Smooth muscle cell of the brain vasculature (primary cell): ENCODE results near the gene APBB1IP.
"Not testable (repeated sequence)": the region's sequence is repeated elsewhere in the genome, so short reads cannot be mapped to it uniquely, and the experiment has no call there.

Experiments
- DNase-seq: peaks from one replicate; pipeline ENCODE4 v3.0.0-alpha.2; 2012; ENCODE audit warnings: low read depth, low spot score

The APBB1IP gene

GRCh38 chr10:26477501-26477900, 39.4 kb downstream of the APBB1IP start:
- no peak for DNase-seq

GRCh38 chr10:26478061-26478460, 39.9 kb downstream of the APBB1IP start:
- no peak for DNase-seq

- no peak for DNase-seq
Measured at GRCh38 chr10:26479766-26480492, 41.8 kb downstream of the APBB1IP start.

GRCh38 chr10:26481315-26481692, 43.2 kb downstream of the APBB1IP start:
- no peak for DNase-seq

GRCh38 chr10:26481914-26482550, 43.9 kb downstream of the APBB1IP start:
- DNase-seq: no peak

GRCh38 chr10:26483554-26483953, 45.4 kb downstream of the APBB1IP start:
- no peak for DNase-seq

- DNase-seq: no peak
Measured at GRCh38 chr10:26485150-26485941, 47.2 kb downstream of the APBB1IP start.

GRCh38 chr10:26486304-26486703, 48.2 kb downstream of the APBB1IP start:
- no peak for DNase-seq

GRCh38 chr10:26486990-26487850, 49.1 kb downstream of the APBB1IP start:
- no peak for DNase-seq

GRCh38 chr10:26488344-26488743, 50.2 kb downstream of the APBB1IP start:
- DNase-seq: no peak

- DNase-seq: no peak
Measured at GRCh38 chr10:26489081-26489480, 50.9 kb downstream of the APBB1IP start.

GRCh38 chr10:26490367-26490766, 52.2 kb downstream of the APBB1IP start:
- not testable (repeated sequence) for DNase-seq

GRCh38 chr10:26491276-26491675, 53.1 kb downstream of the APBB1IP start:
- DNase-seq: no peak

GRCh38 chr10:26491934-26492333, 53.8 kb downstream of the APBB1IP start:
- no peak for DNase-seq

- not testable (repeated sequence) for DNase-seq
Measured at GRCh38 chr10:26492725-26493124, 54.6 kb downstream of the APBB1IP start.

- DNase-seq: no peak
Measured at GRCh38 chr10:26494018-26494417, 55.9 kb downstream of the APBB1IP start.

GRCh38 chr10:26499426-26499825, 61.3 kb downstream of the APBB1IP start:
- no peak for DNase-seq

GRCh38 chr10:26502986-26503385, 64.8 kb downstream of the APBB1IP start:
- no peak for DNase-seq

- no peak for DNase-seq
Measured at GRCh38 chr10:26503911-26504310, 65.8 kb downstream of the APBB1IP start.

- DNase-seq: not testable (repeated sequence)
Measured at GRCh38 chr10:26504429-26504828, 66.3 kb downstream of the APBB1IP start.

- DNase-seq: no peak
Measured at GRCh38 chr10:26505491-26505890, 67.3 kb downstream of the APBB1IP start.

- DNase-seq: no peak
Measured at GRCh38 chr10:26506736-26507135, 68.6 kb downstream of the APBB1IP start.
